ENCODE results near the gene STXBP6.

STXBP6 gene

DNA sequence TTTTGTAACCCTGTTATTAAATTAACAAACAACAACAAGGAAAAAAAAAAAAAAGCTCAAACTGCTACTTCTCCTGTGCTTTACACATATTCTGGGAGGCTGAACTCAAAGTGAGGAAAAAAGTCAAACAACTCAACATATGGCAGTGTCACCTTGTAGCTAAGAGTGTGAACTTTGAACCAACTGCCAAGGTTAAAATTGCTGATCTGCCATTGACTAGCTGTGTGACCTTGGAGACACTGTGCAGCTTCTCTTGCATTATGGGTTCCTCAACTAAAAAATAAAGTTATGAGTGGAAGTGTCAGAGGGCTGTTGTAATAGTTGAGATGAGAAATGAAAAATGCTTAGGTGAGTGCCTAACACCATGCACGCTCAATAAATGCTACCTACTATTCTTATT, 34.2 kb downstream of the STXBP6 start:
- DNase-seq (ENCODE audit: low read depth), result no peak

DNA sequence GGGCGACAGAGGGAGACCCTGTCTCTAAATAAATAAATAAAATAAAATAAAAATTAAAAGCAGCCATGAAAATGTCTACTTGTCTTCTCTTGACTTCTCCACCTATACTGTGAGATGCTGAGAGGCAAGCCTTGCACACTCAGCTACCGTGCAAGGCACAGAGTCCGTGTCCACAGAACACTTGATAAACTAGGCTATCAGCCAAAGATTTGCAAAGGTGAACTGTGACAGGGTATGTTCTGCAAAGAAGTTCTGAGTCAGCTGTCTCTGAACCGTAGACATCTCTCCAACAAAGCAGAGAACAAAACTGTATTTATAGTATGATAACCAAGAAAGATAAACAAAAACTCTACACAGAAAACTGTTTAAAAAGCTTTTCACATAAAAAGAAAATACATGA, 35.5 kb downstream of the STXBP6 start:
- DNase-seq (ENCODE audit: low read depth), result no peak

DNA sequence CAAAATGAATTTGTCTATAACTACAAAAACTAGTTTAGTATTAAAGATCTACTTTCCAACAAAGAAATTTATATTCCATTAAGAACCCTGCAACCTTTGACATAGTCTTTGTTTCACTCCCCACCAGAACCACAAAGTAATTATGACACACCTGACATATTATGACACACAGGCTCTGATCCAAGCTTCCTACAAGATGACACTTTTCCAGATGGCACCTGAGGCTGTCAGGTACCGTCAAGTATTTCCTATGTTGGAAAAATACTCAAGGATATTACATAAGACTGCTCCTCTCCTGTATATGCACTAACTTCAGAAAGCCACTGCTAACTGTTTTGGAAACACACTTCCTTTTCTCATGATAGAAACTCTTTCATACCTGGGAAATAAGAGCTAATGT, 38.9 kb downstream of the STXBP6 start:
- no peak for DNase-seq (ENCODE audit: low read depth)

DNA sequence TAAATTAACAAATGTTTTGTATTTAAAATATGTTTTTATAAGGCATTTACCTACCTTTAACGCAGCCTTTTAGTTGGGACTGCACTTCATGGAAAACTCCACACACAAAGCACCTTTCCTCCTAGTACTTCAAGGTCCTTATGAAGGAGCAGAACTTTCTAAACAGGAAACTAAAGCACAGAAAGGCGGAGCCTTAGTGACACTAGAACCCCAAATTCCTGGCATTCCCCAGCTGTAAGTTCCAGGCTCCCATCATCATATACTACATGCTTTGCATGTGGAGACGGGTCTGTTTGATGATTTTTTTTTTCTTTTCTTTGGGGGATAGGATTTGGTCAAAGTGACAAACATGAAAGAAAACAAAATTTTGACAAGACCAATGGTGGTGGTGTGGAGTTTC, 39.5 kb downstream of the STXBP6 start:
- no peak for DNase-seq (ENCODE audit: low read depth)

DNA sequence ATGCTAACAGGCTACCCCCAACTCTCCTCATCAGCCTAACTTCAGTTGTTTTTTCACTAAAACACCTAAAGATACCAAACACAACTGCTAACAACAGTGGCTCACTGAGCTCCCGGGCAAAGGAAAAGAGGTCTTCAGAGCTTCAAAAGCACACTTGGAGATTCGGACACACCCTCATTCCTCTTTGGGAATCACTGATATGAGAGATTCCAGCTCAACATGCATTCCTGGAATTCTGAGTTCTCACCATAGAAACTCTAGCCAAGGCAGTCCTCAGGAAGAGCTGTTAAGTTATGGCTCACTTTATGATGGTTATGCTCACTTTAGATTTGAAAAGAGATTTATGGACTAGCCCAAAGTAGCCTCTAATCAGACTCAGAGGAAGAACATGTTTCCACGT, 40.1 kb downstream of the STXBP6 start:
- DNase-seq (ENCODE audit: low read depth), result no peak

DNA sequence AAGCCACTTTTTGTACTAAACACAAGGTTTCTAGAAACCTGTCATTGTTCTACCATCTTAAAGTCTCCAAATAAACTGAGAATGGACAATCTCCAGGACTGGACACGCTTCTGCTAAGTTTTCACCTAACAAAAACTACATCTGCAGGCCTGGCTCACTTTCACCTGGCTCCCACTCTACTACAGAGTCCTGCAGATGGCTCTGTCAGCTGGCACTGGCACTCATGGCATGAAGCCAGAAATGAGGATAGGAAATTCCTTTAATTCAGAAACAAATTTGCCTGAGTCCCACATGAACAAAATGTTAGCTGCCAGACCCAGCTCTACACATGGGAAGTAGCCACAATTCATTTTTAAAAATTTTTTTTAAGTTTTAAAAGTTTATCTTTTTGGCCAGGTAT, 42.1 kb downstream of the STXBP6 start:
- no peak for DNase-seq (ENCODE audit: low read depth)

DNA sequence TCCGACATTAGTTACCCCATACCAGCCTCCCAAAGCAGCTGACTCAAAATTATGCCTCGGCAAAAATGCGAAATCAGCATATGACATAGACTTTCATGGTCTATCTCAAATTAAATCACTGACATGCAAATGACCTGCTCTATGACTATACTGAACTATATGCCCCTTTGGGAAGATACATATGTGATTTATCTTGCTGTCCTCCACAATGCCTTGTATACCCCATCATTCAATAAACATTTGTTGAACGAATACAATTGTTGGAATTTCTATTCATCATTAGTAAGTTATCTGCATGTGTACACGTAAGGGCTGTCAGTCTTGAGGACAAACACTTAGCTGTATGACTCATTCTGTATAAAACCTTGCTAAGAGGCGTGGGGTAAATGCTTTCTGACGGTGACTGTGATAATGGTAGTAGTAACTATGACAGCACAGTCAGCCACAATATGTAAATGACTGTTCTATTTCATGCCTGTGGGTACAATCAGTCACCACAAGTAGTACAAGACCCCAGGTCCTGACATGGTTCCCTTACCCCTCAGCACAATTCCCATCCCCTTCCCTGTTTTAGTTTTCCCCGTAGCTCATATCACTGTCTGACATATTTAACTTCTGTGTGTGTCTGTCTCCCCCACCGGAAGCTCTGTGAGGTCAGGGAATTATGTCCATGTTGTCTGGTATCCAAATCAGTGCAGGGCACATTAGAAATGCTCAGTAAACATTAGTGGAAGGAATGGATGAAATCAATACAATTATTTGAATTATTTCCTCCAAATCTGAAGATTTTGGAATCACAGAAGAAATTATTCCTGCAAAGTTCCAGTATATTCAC, 42.8 kb downstream of the STXBP6 start:
- DNase-seq (ENCODE audit: low read depth), result no peak

DNA sequence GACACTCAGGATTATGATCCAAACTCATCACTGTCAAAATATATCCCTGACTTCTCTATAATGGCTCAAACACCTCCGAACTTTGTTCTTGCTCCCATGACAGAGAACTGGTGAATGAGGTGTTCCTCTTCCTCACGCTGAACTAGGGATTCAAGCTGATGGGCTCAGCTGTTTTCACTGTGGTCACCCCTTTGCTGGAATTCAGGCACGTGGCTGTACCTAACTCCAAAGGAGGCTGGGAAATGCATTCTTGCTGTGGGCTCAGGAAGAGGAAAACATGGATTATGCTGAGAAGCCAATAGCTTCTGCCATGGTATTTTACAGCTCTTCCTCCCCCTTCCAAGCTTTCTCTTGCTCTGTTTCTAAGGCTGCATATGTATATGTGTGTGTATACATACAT, 43.9 kb downstream of the STXBP6 start:
- DNase-seq (ENCODE audit: low read depth), result no peak

DNA sequence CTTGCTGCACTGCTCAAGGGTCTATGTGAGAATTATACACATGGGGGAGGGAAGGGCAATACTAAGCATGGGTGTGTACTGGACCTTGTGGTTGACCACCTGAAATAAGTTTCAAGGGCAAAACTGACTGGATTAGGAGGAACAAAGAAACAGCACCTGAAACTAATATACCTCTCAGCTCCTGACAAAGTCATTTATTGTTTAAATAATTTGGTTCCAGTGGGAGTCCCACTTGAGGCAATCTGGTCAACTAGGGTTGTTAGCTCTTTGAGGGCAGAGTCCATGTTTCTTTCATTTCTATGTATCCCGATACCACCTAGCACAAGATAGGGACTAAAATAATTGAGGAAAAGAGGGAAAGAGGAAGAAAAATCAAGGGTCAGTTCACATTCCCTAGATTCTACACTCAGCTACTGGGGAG, 45.5 kb downstream of the STXBP6 start:
- no peak for DNase-seq (ENCODE audit: low read depth)

DNA sequence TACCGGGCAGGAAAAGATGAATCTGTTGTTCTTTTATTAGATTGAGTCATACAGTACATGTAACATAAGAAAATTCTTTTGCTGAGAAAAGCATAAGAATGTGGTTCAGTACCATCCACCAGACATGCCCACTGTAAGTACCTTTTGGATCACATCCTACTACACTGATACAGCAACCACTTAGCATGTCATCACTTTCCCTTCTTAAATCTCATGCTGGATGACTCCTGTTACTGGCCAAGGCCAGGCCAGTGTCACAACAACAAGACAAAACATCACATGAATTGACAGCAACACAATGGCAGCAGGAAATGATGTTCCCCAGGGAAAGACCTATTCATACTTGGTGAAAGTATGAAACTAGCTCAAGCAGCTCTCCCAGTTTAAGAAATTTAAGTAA, 46.4 kb downstream of the STXBP6 start:
- no peak for DNase-seq (ENCODE audit: low read depth)

DNA sequence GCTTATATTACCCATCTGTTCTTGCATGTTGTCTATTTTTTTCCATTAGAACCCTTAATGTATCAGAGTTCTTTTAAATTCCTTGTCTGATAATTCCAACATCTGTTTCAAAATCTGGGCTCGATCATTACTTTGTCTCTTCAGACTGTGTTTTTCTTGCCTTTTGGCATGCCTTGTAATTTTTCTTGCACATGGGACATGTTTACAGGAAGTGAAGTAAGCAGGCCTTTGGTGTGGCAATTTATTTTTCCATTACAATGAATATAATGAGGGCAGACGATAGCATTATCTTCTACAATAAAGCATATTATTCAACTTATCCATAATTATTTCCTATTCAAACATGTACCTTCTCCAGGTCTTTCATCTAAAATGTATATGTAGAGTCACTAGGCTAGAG, 48.3 kb downstream of the STXBP6 start:
- DNase-seq (ENCODE audit: low read depth), result no peak

DNA sequence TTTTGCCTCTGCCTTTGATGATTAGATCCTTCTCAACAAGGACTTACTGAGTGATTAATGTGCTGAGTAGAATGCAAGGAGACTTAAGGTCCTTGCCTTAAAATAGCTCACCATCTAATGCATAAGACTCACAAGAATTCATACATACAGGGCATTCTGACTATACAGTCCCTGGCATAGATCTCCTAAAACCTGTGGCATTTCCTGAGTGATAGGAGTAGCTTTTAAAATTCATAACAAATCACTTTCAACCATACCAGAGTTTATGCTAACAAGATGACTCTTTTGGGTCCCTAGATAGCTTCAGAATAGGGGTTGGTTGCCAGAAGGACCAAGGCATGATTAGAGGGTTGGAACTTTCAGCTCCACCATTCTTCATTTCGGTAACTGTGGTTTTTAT, 48.8 kb downstream of the STXBP6 start:
- no peak for DNase-seq (ENCODE audit: low read depth)

DNA sequence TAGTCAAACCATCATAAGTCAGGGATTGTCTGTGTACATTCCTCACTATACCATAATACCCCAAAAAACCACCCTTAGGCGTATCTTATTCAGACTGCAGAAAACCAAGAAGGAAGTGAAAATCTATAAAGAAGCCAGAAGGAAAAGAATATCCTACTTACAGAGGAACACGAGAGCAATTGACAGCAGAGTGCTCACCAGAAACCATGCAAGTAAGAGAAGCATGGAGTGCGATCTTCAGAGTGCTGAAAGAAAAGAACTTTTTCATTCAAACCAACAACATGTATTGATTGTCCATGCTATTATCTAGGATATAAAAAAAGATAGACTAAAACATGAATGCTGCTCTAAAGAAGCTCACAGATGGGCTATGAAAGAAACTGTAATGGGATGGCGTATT, 50.8 kb downstream of the STXBP6 start:
- DNase-seq (ENCODE audit: low read depth), result no peak

DNA sequence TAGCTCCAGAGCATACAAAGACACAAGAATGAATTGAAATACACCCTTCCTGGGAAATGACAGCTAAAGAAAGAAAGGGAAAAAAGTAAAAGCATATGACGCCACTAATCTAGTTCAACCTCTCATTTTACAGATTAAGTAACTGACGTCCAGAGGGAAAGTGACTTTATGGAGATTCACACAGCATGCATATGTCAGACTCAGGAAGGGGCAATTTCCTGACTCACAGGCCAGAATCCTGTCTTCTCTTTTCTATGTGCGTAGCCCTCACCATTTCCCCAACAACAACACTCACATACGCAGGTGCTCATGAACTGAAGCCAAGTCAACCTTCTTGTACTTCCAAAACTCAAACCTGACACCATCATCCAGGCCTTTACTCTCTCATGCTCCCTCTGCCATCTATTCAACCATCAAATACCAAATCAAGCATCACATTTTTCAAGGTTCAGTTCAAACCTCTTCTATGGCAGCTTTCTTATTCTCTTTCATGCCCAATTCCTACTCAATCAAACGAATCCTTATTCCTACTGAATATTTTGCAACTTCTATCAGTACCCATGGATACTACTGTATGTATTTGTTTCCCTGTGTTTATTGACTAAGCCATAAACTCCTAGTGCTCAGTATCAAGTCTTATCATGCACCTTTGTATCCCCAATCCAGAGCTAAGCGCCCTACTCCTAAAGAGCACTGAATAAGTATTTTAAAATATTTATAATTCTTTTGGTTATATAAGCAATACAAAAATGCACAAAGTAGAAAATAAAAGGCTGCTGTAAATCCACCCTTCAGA, 52.8 kb downstream of the STXBP6 start:
- DNase-seq (ENCODE audit: low read depth), result no peak

DNA sequence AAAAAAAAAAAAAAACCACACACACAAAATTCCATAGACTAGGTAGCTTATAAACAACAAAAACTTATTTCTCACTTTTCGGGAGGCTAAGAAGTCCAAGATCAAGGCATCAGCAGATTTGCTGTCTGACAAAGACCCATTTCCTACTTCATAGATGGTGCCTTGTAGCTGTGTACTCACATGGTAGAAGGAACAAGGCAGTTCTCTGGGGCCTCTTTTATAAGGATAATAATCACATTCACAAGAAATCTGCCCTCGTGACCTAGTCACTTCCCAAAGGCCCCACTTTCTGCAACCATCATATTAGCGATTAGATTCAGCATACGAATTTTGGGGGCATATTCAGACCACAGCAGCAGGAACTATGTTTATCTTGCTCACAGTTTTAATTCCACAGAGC, 54.9 kb downstream of the STXBP6 start:
- DNase-seq (ENCODE audit: low read depth), result no peak

DNA sequence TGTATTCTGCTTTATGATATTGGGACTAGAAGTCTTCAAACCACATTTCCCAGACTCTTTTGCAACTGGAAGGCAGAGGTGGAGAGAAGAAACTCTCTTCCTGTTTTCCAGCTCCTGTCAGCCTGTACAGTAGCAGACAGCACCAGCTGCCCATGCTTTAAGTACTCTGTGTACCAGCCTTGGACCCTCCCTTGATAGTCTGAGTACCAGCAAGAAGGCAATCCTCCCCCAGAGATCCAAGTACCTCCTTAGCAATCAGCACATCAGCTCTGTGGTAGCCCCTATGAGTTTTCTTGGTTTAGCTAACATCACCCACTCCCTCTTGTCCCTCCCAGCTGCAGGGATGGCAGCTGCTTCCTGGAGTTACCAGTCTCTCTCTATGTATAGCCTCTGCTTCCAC, 56.3 kb downstream of the STXBP6 start:
- DNase-seq (ENCODE audit: low read depth), result no peak

DNA sequence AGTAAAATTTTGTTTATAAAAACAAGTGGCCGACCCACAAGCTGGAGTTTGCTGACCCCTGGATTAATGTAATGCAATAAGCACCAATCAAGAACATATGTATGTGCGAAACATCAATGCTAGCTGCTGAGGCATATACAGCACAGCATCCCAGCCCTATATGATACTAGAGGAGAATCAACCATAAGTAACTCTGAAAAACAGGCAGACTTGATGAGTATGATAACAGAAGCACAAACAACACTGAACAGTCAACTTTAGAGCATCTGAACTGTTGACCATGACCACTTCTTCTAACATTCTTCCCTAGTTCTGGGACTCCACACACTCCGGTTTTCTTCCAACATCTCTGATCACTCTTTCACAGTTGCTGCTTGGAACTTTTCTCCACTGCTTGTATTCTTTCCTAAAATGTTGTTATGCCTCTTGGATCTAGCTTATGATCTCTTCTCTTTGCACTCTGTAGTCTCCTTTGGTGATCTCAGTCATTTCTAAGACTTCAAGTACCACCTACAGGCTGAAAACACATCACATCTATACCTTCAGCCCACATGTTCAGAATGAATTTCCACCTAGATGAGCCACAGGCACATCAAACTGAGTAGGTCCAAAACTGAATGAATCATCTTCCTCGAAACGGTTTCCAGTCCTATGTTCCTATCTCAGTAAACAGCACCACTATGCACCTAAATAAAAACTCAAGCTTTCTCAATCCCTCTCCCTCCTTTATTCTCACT, 57.2 kb downstream of the STXBP6 start:
- no peak for DNase-seq (ENCODE audit: low read depth)

DNA sequence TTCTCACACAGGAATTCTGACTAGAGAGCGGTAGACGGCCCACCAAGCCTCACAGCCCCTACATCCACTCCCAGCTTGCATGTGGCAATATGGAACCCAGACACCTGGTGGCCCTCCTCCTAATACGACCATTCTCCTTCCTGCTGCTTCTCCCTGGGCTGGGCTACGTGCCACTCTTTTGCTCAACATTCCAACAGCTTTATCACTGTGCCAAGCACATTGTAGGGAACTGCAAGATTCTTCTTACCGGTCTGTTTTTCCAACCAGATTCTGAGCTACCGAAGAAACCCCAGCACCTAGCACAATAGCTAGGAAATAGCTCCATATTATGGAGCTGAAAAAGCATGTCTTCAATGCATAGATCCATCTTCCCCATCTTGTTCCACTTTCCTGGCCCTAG, 58.1 kb downstream of the STXBP6 start:
- DNase-seq (ENCODE audit: low read depth), result no peak

DNA sequence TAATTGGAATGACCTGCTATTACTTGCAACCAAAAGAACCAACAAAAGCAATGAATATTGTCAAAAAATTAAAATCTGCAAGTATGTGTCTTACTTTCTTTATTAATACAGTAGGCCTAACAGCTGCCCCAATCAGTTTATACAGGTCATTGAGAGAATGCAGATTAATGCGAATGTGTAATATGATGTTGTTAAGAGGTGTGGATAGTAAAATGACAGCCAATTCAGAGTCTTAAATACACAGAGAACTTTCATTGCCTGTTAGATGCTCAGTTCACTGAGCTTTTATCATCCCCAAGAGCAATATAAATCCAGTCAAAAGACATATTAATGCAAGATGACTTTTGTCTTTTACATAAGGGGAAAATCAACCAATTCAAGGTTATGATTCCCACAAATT, 58.7 kb downstream of the STXBP6 start:
- DNase-seq (ENCODE audit: low read depth), result no peak

DNA sequence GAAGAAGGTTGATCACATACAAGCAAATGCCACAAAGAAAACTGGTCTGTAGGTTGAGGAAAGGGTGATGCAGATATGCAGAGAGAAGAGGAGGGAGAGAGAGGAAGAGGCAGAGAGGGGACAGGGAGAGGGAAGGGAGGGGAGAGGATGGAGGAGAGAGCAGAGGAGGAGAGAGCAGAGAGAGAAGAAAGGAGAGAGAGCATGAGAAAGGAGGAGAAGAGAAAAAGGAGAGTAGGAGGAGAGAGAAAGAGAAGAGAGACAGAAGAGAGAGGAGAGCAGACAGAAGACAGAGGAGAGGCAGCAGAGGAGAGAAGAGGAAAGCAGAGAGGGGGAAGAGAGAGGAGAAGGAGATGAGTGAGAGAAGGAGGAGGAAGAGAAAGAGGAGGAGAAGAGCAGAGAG, 59.2 kb downstream of the STXBP6 start:
- DNase-seq (ENCODE audit: low read depth), result no peak

DNA sequence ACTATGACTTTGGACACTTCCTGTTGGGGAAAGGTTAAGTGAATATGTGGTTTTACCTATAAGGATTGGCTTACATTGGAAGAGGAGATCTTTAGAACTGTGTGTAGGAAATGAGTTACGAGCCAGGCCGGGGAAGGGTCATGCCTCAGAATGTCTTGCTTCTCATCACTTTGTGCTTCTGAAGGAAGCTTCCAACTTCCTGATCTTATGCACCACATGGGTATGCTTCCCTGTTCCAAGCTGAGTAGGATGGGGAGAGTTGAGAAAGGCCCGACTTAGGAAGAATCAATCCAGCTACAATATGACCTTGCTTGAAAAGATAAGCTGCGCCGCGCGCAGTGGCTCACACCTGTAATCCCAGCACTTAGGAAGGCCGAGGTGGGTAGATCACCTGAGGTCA, 59.9 kb downstream of the STXBP6 start:
- DNase-seq (ENCODE audit: low read depth), result no peak

DNA sequence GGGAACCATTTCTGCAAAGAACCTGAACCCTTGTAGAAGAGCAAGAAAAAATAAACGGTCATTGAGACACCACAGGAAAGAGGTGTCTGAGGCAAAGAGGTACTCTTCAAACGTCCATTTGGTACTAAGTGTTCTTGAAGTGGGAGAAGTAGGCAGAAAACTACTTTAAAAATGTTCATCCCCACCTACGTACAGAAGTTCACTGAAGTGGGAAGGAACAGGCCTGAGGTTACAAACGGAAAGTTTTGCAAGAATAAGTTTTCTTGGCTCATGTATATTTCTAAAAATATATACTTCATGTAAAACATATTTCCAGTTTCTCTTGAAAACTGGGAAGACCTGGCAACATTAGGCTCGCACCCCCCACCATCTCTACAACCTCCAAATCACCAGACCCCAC, 61.2 kb downstream of the STXBP6 start:
- no peak for DNase-seq (ENCODE audit: low read depth)
